Esophagus muscularis mucosa (tissue), 4 donors: ENCODE results near the gene GABRA5. TPM values are rescaled to one million over a fixed set of nuclear protein-coding genes. Genes with fewer than 3 reads are reported as not detected.

Experiments used
- DNase-seq: peaks from one replicate; pipeline ENCODE4 v3.0.0-alpha.2; 2017; ENCODE audit errors: extremely low spot score
- H3K27ac ChIP-seq, 4 donors: fragments of 200-600 bp; sonication (generic); replicated peaks in 1 of 4; 1 replicate in 3 of 4; 2 replicates in 1 of 4; pipeline ENCODE4 v1.5.1; 2016 to 2019; ENCODE audit warnings: mild to moderate bottlenecking in 1 of 4
- H3K27me3 ChIP-seq, 4 donors: fragments of 200-600 bp; sonication (generic); one replicate each; pipeline versions ENCODE4 v1.5.1 to v1.6.0; 2016 to 2019
- H3K36me3 ChIP-seq, 4 donors: fragments of 200-600 bp; sonication (generic); one replicate each; pipeline ENCODE4 v1.5.1; 2016 to 2019
- H3K4me1 ChIP-seq, 4 donors: fragments of 200-600 bp; sonication (generic); one replicate each; pipeline ENCODE4 v1.5.1; 2016 to 2019
- H3K4me3 ChIP-seq, 4 donors: fragments of 200-600 bp; sonication (generic); 1 replicate in 2 of 4; 2 replicates in 2 of 4; pipeline ENCODE4 v1.5.1; 2016 to 2019; ENCODE audit warnings: mild to moderate bottlenecking in 4 of 4, moderate library complexity in 1 of 4
- H3K9me3 ChIP-seq, 4 donors: fragments of 200-600 bp; sonication (generic); 1 replicate in 3 of 4; 2 replicates in 1 of 4; pipeline ENCODE4 v1.5.1; 2016 to 2019
- EP300 ChIP-seq: sonication (generic); formaldehyde crosslinking; IDR thresholded peaks from one replicate; pipeline ENCODE4 v1.6.1; 2017; ENCODE audit warnings: antibody characterized with exemption
- POLR2A ChIP-seq: fragments of 450-650 bp; IDR thresholded peaks from one replicate; pipeline ENCODE4 v1.6.1; 2017; ENCODE audit warnings: antibody characterized with exemption, moderate library complexity, mild to moderate bottlenecking, low read depth
- POLR2AphosphoS5 ChIP-seq, 2 donors: sonication (generic); formaldehyde crosslinking; IDR thresholded peaks; one replicate each; pipeline ENCODE4 v1.6.1; 2017; ENCODE audit warnings: antibody characterized with exemption in 2 of 2
- WGBS: methylation state at CpG from one replicate; pipeline ENCODE4 v1.1.5; 2018; 5-methylcytosine and 5-hydroxymethylcytosine counted together
- intact Hi-C: fragments of 100-400 bp; cut with DNase I; formaldehyde crosslinking; loops from one replicate; pipeline ENCODE4 v1.15.1; 2023
- total RNA-seq, 4 donors: library from RNA; depleted of rRNA; stranded (reverse); fragments of >200 nt; gene quantifications; one replicate each; pipeline versions ENCODE4 v1.1.0 to v1.2.1, GENCODE V29; 2016
- TF ChIP-seq, protein P1 (sequence below), 3 experiments: fragments of 200-600 bp in 2 of 3; fragments of 450-650 bp in 1 of 3; sonication (generic) in 2 of 3; IDR thresholded peaks; one replicate each; pipeline ENCODE4 v1.5.1; 2017 to 2019; ENCODE audit warnings: antibody characterized with exemption in 3 of 3, mild to moderate bottlenecking in 2 of 3, moderate library complexity in 1 of 3

GABRA5 gene
- total RNA-seq, 4 donors from 2014 or later, result 10.3 to 103 (median 38.0) TPM

DNA sequence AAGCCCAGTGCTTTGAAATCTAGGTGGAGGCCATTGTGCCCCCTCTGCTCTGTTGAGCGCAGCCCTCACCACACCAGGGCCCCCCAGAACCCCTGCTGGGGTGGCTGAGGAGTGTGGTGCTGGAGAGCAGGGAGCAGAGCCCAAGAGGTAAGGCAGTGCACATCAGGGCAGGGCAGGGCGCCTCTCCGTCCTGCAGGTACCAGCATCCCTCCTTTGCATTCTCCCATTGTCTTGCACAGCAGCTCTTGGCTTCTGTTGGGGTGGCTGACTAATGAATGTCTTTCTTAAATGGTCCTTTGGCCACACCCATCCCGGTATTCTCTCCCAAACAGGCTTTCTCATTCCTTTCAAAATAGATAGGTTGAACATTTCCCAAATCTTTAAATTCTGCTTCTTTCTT lies 62.7 kb downstream of the GABRA5 start:
- no peak overlapping the region for H3K27ac ChIP-seq
- H3K9me3 ChIP-seq, result no peaks in the 10 kb centered on the region
- H3K4me3 ChIP-seq, result no peak overlapping the region
- H3K27me3 ChIP-seq, result no peaks in the 10 kb centered on the region
- H3K36me3 ChIP-seq, result no peaks in the 10 kb centered on the region
- TF ChIP-seq POLR2A, result no peak
- TF ChIP-seq POLR2AphosphoS5 (IDR thresholded peaks at IDR 0.05), result no peak
- no peak for TF ChIP-seq EP300
- TF ChIP-seq, protein P1, sequence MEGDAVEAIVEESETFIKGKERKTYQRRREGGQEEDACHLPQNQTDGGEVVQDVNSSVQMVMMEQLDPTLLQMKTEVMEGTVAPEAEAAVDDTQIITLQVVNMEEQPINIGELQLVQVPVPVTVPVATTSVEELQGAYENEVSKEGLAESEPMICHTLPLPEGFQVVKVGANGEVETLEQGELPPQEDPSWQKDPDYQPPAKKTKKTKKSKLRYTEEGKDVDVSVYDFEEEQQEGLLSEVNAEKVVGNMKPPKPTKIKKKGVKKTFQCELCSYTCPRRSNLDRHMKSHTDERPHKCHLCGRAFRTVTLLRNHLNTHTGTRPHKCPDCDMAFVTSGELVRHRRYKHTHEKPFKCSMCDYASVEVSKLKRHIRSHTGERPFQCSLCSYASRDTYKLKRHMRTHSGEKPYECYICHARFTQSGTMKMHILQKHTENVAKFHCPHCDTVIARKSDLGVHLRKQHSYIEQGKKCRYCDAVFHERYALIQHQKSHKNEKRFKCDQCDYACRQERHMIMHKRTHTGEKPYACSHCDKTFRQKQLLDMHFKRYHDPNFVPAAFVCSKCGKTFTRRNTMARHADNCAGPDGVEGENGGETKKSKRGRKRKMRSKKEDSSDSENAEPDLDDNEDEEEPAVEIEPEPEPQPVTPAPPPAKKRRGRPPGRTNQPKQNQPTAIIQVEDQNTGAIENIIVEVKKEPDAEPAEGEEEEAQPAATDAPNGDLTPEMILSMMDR (IDR thresholded peaks at IDR 0.05), result no peak
- DNase-seq, result no peak
- H3K4me1 ChIP-seq, result no peaks in the 10 kb centered on the region
- intact Hi-C loops, result no loop called here
- 91% methylated on average over 2 of the region's 4 CpGs for WGBS

- Histone ChIP-seq H3K4me1 (no peaks in the 10 kb centered on the region), H3K36me3 (peaks cover 0 to 41% (median 3%) of the 10 kb centered on the region in 4 donors), H3K27me3 (no peaks in the 10 kb centered on the region), H3K9me3 (no peaks in the 10 kb centered on the region), H3K27ac (no peak overlapping the region), H3K4me3 (no peak overlapping the region)
- WGBS, result 80% methylated on average over 6 of the region's 6 CpGs
- no peak for DNase-seq
- intact Hi-C loops, result loop anchor here (10.0 kb wide), 1 partner anchor 60 kb away; no protein-coding TSS in a partner anchor
- TF ChIP-seq, protein P1 (IDR thresholded peaks at IDR 0.05), result no peak
- TF ChIP-seq POLR2AphosphoS5 (IDR thresholded peaks at IDR 0.05) (no peak), POLR2A (no peak), EP300 (no peak)
Observed at GRCh38 chr15:26934848-26935247, 68.0 kb downstream of the GABRA5 start.

GRCh38 chr15:26935322-26935721 lies 68.5 kb downstream of the GABRA5 start:
- 96% methylated on average over 12 of the region's 12 CpGs for WGBS
- Histone ChIP-seq H3K27me3 (no peaks in the 10 kb centered on the region), H3K9me3 (no peaks in the 10 kb centered on the region), H3K4me1 (no peaks in the 10 kb centered on the region), H3K36me3 (peaks cover 0 to 44% (median 3%) of the 10 kb centered on the region in 4 donors), H3K4me3 (no peak overlapping the region), H3K27ac (no peak overlapping the region)
- intact Hi-C loops, result loop anchor here (10.0 kb wide), 1 partner anchor 61 kb away; no protein-coding TSS in a partner anchor
- TF ChIP-seq, protein P1 (IDR thresholded peaks at IDR 0.05), result no peak
- TF ChIP-seq EP300 (no peak), POLR2A (no peak), POLR2AphosphoS5 (IDR thresholded peaks at IDR 0.05) (no peak)
- no peak for DNase-seq

GRCh38 chr15:26936502-26936901 lies 69.6 kb downstream of the GABRA5 start:
- DNase-seq, result no peak
- intact Hi-C loops, result loop anchor here (10.0 kb wide), 1 partner anchor 62 kb away; no protein-coding TSS in a partner anchor
- Histone ChIP-seq H3K4me1 (no peaks in the 10 kb centered on the region), H3K27me3 (no peaks in the 10 kb centered on the region), H3K27ac (no peak overlapping the region), H3K9me3 (no peaks in the 10 kb centered on the region), H3K36me3 (peaks cover 0 to 53% (median 4%) of the 10 kb centered on the region in 4 donors), H3K4me3 (no peak overlapping the region)
- TF ChIP-seq POLR2A (no peak), POLR2AphosphoS5 (IDR thresholded peaks at IDR 0.05) (no peak)
- TF ChIP-seq, protein P1 (IDR thresholded peaks at IDR 0.05), result no peak
- 92% methylated on average over 3 of the region's 5 CpGs for WGBS

DNA sequence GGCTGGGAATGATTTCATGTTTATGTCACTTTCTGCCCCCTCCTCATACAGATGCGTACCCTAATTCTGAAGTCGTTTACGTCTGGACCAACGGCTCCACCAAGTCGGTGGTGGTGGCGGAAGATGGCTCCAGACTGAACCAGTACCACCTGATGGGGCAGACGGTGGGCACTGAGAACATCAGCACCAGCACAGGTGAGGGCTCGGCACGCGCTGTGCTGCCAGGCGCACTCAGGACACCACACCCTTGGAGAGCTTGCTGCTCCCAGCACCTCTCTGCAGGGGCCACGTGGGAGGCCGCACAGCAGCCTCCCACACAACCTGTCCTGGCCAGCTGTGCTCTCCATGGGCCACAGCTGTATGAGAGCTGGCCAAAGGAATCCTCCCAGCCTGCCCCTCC lies 70.3 kb downstream of the GABRA5 start:
- H3K4me1 ChIP-seq, result no peaks in the 10 kb centered on the region
- H3K27ac ChIP-seq, result no peak overlapping the region
- 94% methylated on average over 7 of the region's 13 CpGs for WGBS
- intact Hi-C loops, result loop anchor here (10.0 kb wide), 1 partner anchor 62 kb away; no protein-coding TSS in a partner anchor
- H3K9me3 ChIP-seq, result no peaks in the 10 kb centered on the region
- H3K36me3 ChIP-seq, result peaks cover 0 to 59% (median 6%) of the 10 kb centered on the region in 4 donors
- no peaks in the 10 kb centered on the region for H3K27me3 ChIP-seq
- TF ChIP-seq POLR2AphosphoS5 (IDR thresholded peaks at IDR 0.05) (no peak), POLR2A (no peak)
- TF ChIP-seq, protein P1 (IDR thresholded peaks at IDR 0.05), result no peak
- H3K4me3 ChIP-seq, result no peak overlapping the region
- DNase-seq, result no peak
